Activated CD4-positive, alpha-beta T cell treated with anti-CD3 and anti-CD28 coated beads for 4 hours (primary cell): Measurements from ENCODE around the gene TUBA3C.

Source experiments
- DNase-seq, 2 donors: peaks; one replicate each; pipeline ENCODE4 v3.0.0-alpha.2; 2020

The TUBA3C gene

DNA sequence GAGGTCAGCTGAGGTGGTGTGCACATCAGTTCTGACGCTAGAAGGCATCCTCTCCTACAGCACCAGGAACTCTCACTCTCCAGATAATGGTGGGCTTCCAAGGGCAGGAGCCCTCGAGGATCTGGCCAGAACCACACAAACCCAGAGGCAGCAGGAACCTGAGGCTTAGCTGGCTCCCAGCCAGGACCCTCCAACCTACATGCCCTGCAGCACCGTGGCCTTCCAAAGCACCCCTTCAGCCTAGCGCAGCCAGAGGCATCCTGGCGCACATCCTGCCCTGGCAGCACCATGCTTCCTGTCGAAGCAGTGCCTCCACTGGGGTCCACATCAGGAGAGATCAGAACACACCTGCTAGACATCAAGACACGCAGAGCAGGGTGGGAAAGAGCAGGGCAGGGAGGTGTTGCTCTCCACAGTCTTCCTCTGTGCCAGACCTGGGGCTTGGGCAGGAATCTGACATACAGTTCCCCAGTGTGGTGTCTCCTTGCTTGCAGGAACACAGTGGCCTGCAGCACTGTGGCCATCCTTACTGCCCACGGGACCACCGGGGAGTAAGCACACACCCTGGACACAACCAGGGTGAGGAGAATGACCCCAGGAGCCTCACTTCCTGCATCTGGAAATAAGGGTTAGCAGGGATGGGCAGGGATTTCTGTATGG is 21.7 kb downstream of the TUBA3C start:
- no peak for DNase-seq

DNA sequence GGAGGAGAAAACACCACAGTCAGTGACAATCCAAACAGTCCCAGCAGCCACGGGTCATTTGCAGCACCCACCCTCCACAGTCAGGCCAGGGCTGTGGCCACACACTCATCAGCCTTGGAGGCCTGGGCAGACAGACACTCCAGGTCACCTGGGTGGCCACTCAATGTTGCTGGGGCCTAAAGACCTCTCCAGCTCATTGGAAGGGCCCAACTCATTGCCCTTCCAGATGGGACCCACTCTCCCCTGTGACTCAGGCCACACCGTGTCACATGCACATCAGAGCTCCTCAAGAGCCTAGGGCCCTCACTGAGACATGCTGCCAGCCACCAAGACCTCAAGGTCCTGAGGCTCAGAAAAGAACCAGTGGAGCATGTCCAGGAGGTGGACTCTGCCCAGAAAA is 22.4 kb downstream of the TUBA3C start:
- DNase-seq: no peak

DNA sequence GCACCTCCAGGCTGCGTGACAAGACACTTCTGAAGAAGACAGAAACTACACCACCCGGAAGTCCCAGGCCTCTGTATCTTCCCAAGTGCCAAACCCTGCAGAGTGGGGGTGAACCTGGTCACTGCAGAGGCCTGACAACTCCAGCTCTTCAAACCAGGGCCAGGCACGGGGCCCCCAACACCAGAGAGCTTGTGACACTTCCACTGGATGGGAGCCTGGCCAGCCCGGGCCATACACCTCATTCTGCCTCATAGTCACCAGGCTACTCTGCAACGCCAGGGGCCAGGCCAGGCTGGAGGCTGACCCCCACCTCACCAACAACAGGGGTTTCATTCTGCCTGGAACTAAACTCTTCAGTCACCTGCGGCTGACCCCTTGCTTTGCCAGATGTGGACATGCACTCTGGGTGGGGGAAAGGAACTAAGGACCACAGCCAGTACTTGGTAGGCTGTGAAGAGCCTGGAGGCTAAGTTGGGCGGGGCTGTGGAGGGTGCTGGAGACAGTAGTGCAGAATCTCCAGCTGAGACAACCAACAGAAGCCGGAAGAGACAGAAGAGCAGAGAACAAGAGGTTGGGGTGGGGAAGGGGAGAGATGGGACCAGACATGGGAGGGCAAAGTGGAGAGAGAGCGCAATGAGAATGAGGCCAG is 23.0 kb downstream of the TUBA3C start:
- no peak for DNase-seq

DNA sequence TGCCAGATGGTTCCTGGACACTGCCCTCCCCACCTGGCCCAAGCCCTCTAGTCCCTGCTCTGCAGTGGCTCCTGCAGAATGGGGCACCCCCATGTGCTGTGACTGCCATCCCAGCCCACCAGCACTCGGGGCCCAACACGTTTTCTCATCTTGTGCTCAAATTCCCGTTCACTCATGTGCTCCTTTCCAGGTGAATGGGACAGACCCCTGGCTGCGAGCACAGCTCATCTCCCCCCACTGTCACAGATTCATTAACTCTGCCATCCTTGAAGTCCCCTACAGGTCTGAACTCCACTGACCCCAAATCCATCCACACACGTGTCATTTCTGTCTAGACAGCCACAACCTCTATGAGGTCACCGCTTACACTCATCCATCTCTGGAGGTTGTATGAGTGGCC is 23.6 kb downstream of the TUBA3C start:
- no peak for DNase-seq

DNA sequence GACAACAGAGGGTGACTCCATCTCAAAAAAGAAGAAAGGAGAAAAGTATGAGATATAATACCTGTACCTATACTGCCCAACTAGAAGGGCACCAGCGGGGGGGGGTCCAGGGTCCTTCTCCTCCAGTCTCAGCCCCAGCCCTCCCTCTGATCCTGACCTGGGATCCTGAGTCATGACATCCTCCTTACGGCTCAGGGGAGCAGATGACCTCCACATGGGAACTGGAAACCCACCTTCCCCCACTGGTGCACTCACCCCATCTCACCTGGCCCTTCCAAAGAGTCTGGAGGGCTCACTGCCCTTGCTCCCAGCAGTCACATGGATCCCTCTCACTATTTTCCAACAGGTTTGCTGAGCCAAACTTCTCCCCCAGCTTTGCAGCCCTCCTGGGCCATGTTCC is 24.2 kb downstream of the TUBA3C start:
- DNase-seq: no peak

DNA sequence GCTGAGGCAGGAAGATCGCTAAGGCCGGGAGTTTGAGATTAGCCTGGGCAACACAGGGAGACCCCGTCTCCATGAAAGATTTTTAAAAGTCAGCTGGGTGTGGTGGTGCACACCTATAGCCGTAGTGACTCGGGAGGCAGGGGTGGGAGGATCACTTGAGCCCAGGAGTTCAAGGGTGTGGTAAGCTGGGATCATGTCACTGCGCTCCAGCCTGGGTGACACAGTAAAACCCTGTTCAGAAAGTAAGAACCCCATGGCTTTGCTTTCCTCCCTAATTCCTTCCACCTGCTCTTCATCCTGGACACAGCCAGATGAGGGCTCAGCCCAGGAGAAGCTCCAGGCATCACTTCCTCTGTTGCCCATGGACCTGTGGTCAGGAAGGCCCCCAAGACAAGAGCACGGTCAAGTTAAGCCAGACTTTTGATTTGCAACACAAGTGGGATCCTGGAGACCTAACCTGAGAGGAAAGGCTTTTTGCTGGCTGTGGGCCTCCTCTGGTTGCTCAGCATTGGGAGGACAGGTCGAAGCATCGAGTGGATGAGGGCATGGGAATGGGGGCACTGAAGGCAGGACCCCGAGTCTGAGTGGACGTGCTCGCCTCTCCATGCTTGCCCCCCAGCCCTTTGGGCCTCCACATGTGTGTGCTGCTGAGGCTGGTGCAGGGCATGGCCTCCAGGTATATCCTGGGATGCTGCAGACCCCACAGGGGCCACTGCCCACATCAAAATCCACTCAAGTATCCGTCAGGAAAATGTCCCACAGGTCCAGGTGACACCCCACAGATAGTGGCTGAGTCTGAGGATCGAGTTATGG is 25.4 kb downstream of the TUBA3C start:
- DNase-seq: no peak

DNA sequence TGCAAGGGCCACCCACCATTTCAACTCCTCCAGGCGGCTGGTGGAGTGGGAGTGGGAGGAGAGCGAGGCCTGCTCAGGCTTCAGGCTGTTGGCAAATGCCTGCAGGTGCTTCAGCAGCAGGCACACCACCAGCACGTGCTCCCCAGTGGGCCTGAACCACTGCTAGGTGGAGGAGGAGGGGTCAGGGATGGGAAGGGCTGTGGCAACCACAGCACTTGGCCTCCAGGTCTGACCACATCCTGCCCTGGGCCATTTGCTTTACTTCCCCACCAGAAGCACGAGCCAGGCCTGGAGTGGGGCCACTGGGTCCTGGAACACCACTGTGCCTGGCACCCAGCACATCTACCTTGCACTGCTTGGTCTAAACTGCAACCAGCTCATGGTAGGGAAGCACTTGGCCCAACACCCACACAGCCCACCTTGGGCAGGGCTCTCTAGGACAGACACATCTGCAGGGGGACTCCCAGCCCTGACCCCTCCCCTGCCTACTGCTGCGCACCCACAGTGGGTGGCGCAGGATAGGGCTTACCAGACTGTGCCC is 26.2 kb downstream of the TUBA3C start:
- DNase-seq: no peak

DNA sequence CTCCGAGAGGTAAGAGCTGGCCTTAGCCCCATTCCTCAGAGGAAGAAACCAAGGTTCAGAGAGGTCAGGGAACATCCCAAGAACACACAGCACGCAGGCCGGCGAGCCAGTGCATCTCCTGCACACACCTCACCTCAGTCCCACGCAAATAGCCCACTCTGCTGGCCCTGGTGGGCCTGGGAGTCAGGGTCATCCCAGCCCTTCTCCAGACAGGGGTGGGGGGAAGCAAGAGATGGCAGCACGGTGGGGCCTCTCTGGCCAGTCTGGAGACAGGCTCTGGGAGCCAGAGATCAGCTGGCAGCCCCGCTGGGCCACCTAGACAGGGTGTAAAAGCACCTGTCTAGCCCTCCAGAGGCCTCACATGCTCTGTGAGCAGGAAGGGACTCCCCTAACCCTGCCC is 26.8 kb downstream of the TUBA3C start:
- DNase-seq: no peak

DNA sequence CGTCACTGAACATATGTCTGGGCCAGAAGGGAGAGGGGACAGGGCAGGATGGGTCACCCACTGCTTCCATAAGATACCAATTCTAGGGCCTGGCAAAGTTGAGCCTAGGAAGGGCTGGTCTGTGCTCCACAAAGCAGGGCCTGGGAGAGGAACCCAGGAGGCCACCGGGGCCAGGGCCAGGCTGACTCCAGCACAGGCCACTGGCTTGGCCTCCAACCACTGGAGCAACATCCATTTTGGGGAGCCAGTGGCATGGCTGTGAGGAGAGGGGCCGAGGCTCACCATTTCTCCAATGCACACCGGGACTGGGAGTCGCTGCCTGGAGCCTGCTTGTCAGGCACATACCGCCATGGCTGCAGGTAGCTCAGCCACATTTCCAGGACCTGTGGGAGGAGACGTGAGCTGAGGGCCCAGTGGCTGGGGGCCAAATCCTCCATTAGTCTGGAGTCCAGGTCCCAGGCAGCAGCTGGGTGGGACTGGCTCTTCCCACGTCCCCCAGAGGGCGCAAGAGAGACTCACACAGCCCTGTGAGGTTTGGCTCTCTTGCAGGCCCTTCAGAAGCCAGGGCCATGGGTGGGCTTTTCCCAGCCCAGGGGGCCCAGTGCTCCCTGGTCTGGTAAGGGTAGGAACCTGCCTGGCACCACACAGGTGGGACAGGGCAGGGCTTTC is 27.7 kb downstream of the TUBA3C start:
- no peak for DNase-seq

DNA sequence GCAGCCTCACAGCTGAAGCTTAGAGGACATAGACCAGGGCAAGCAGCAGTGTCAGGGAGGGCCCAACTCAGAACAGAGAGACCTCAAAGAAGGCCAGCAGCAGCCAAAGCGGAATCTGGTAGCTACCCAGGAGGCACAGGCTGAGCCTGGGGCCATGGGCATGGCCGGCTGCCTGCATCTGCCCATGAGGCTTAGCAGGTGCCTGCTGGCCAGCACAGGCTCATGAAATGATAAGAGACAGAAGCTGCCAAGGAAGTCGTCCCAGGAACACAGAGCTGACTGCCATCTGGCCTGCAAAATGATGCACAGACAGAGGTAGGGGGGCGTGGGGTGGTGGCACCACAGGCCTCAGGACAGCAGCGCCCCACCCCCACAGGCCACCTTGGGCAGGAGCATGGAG is 29.2 kb downstream of the TUBA3C start:
- no peak for DNase-seq

DNA sequence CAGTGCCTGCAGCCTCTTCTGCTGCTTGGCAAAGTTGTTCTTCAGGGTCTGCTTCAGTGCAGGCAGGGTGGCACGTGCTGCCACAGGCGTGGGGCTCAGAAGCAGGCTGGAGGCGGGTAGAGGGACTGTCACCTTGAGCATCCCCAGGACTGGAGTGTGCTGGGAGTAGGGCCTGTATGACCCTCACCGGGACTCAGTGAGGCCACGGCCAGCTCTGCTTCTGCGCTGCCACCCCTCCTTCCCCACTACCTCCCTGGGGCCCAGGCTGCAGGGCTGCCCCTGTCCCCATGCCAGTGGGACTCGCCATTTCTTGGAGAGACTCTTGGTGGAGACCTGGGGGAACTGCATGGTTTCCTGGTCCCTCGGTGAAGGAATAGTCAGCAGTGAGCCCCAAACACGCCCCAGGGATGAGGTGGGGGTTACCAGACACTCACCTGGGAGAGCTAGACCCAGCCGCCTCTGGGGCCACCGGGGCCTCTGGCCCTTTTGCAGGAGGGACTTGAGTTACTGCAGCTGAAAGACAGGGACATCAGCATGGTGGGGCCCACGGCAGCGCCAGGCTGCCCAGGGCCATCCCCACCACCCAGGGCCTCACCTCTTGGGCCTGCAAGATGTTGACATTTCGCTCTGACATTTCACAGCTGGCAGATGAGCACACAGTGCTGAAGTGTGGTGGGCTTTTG is 29.9 kb downstream of the TUBA3C start:
- no peak for DNase-seq

DNA sequence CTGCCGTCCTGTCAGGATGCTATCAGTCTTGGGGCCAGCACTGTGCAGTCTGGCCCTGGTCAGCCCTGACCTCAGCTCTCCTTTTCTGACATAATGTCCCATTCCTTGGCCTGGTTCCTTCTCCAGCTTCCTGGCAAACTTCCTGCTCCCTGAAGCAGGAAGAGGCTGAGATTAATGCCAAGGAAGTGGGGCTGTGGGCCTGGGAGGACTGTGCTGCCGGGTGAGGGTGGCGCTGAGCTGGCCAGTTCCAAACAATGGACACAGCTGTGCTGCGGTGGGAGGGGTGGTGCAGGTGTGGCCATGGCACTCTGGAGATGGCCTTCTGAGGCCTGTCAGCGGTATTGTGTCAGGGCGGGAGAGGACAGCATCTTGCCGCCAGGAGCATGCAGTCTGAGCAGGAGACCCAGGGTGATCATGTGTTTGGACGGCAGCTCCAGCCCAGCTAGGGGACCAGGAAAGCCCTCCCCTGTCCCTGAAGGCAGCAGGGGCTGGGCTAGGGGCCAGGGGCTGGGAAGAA is 30.9 kb downstream of the TUBA3C start:
- DNase-seq: no peak

DNA sequence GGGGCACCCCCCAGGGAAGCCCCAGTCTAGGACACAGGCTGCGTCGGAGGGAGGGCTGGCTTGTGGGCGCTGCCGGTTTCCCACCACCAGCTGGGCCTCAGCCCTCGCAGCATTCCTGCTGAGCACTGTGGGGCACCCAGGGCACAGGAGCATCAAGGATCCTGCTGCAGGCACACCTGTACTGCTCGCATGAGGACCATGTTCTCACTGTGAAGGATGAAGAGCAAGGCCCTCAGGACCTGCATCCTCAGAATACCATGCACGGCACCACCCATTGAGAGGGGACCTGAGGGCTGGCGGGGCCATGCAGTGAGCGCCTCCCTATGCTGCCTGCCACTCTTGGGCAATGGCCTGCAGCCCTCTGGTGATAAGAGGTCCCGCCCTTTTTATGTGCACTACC is 31.4 kb downstream of the TUBA3C start:
- DNase-seq: no peak

DNA sequence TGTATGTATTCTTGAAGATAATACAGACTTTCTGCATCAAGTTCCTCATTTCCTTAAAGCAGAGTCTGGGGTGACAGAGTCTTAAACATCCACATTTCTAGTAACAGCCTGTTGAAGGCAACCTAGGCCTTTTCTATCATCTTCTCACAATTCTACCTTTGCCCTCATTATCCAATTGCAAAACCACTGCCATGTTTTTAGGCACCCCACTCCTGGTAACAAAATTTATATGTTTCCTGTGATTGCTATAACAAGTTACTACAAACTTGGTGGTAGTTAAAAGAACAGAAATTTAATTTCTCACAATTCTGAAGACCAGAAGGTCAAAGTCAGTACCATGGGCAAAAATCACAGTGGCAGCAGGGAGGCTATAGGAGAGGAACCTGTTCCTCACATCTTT is 33.1 kb downstream of the TUBA3C start:
- no peak for DNase-seq
